ENCODE data around the gene C2orf76. TPM values are rescaled to one million over a fixed set of nuclear protein-coding genes. Genes with fewer than 3 reads are reported as not detected.

Gene C2orf76
- total RNA-seq, 6 experiments from 2014 or later: 6.6 to 10.5 (median 8.9) TPM

DNA sequence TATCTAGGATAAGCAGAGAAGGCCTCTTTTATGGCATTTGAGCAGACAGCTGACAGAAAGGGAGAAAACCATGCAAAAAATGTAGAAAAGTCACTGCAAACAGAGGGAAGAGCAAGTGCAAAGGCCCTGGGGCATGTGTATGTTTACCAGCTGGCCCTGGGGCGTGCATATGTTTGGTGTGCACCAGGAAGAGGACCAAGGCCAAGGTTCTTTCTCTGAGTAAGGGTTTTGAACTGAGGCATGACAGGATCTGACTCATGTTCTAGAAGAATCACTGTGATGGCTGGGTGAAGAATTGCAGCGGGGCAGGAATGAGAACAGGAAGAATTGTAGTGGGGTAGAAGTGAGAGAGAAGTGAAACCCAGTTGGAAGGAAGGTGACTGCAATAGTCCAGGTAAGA is 73.4 kb downstream of the C2orf76 start:
- H3K27me3 Mint-ChIP-seq (ENCODE audit: insufficient read depth): peaks cover 7% of the 10 kb centered on the region
- no peak overlapping the region for H3K4me3 Mint-ChIP-seq
- no peaks in the 10 kb centered on the region for H3K9me3 Mint-ChIP-seq
- TF ChIP-seq, protein P1, sequence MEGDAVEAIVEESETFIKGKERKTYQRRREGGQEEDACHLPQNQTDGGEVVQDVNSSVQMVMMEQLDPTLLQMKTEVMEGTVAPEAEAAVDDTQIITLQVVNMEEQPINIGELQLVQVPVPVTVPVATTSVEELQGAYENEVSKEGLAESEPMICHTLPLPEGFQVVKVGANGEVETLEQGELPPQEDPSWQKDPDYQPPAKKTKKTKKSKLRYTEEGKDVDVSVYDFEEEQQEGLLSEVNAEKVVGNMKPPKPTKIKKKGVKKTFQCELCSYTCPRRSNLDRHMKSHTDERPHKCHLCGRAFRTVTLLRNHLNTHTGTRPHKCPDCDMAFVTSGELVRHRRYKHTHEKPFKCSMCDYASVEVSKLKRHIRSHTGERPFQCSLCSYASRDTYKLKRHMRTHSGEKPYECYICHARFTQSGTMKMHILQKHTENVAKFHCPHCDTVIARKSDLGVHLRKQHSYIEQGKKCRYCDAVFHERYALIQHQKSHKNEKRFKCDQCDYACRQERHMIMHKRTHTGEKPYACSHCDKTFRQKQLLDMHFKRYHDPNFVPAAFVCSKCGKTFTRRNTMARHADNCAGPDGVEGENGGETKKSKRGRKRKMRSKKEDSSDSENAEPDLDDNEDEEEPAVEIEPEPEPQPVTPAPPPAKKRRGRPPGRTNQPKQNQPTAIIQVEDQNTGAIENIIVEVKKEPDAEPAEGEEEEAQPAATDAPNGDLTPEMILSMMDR (IDR thresholded peaks at IDR 0.05): no peak
- no peak for DNase-seq
- no peaks in the 10 kb centered on the region for H3K36me3 Mint-ChIP-seq (ENCODE audit: low read depth)
- peaks cover 6% of the 10 kb centered on the region; the same call in 1 of the 2 replicates for H3K4me1 Mint-ChIP-seq (ENCODE audit: low read depth)
- H3K27ac Mint-ChIP-seq: no peak overlapping the region

DNA sequence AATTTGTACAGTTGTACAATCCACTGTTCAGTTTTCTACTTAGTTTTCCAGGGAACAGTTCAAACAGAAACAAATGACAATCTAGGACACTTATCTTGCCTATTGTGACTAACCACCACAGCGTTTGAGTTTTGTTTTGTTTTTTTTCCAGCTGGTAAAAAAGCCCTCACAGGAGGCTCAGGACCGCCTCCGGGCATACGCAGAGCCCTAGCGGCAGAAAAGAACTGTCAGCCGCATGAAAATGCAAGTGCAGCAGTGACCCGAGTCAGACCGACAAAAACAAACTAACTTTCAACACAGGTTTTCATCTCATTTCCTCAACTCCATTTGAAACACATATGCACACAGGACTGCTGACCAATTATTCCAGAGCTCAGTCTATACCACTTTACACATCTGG is 74.4 kb downstream of the C2orf76 start:
- Mint-ChIP-seq H3K36me3 (ENCODE audit: low read depth) (no peaks in the 10 kb centered on the region), H3K4me3 (no peak overlapping the region; the same call in 1 of the 2 replicates), H3K27me3 (ENCODE audit: insufficient read depth) (peaks cover 7% of the 10 kb centered on the region), H3K9me3 (no peaks in the 10 kb centered on the region), H3K4me1 (ENCODE audit: low read depth) (peaks cover 6% of the 10 kb centered on the region; the same call in 1 of the 2 replicates), H3K27ac (no peak overlapping the region)
- DNase-seq: no peak
- TF ChIP-seq, protein P1 (IDR thresholded peaks at IDR 0.05): no peak; the same call in 1 of the 2 replicates

DNA sequence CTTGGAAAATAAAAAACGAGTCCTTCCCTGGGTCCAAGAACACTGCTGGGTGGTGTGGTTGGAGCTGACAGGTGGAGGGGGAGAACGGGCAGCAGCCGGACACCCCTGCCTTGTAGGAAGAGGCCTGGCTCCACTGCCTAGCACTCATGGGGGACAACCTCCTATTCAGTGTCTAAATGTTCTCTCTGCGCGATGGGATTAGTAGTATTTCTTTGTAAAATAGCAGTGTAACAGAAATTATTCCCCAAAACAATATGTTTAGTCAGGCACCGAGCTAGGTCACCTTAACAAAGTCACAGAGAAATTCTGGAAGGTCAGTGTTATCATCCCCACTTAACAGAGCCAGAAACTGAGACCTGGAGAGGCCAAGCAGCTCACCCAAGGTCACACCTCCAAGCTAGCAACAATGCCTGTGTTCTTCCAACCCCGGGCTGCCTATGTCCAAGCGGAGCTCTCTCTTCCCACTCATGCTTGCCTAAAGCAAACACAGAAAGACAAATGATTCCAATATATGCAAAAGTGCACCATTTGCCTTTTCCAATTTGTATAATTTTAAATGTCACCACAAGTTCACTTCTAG is 75.0 kb downstream of the C2orf76 start:
- no peak overlapping the region for H3K27ac Mint-ChIP-seq

DNA sequence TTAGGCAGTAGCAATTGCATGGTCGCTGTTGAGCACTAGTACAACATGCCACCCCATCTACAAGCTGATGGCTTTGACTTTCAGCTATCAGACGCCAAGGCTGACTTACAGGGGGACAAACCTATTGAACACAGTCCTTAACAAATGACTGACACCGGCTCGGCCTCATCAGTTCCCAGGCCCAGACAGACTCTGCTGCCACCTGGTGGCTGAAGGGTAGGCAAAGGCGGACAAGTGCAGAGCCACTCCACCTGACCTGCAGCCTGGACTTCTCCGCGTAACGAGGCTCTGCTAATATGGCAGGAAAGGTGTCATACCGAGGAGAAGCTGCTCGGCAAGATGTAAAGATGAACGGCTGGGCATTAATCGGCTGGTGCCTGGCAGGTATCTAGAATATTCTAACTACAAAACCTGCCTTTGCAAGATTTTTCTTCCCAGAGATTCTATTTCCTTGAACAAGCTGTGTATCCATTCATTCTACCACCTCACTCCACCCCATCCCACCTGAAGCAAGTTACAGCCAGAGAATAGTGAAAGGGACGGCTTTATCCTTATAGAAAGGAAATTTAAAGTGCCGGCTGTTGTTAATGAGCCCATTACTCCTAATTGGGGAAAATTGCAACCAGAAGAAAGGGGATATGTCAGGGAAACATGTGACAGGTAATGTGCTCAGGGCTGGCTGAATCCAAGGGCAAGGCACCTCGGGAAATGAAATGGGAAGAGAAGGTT is 75.6 kb downstream of the C2orf76 start:
- no peak overlapping the region for H3K4me3 Mint-ChIP-seq
- peaks cover 6% of the 10 kb centered on the region; the same call in 1 of the 2 replicates for H3K4me1 Mint-ChIP-seq (ENCODE audit: low read depth)
- no peaks in the 10 kb centered on the region for H3K9me3 Mint-ChIP-seq
- TF ChIP-seq, protein P1 (IDR thresholded peaks at IDR 0.05): peak; percentile 91
- peak; percentile 39 for DNase-seq
- no peak overlapping the region for H3K27ac Mint-ChIP-seq
- no peaks in the 10 kb centered on the region for H3K36me3 Mint-ChIP-seq (ENCODE audit: low read depth)
- H3K27me3 Mint-ChIP-seq (ENCODE audit: insufficient read depth): peaks cover 7% of the 10 kb centered on the region

More for the DNA sequence above, 75.0 kb downstream of the C2orf76 start:
- peaks cover 6% of the 10 kb centered on the region; the same call in 1 of the 2 replicates for H3K4me1 Mint-ChIP-seq (ENCODE audit: low read depth)
- no peak for DNase-seq
- peaks cover 7% of the 10 kb centered on the region for H3K27me3 Mint-ChIP-seq (ENCODE audit: insufficient read depth)
- H3K4me3 Mint-ChIP-seq: no peak overlapping the region
- TF ChIP-seq, protein P1 (IDR thresholded peaks at IDR 0.05): no peak
- no peaks in the 10 kb centered on the region for H3K36me3 Mint-ChIP-seq (ENCODE audit: low read depth)
- no peaks in the 10 kb centered on the region for H3K9me3 Mint-ChIP-seq

DNA sequence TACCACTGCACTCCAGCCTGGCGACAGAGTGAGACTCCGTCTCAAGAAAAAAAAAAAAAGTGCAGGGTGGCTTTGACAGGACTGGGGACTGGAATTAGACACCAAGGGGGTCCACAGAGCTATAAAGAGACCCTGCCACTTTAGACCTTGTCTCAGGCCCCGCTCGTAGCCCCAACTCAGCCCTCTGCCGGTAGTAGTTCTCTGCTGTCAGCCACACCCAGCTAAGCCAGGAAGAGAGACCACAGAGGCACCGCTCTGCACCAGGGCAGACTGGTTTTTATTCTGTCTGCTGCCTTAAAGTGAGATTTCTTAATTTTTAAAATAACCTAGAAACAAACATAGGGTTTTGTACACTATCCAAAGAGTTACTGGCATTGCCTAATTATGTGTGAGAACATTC is 77.0 kb downstream of the C2orf76 start:
- Mint-ChIP-seq H3K9me3 (no peaks in the 10 kb centered on the region), H3K4me1 (ENCODE audit: low read depth) (peaks cover 7% of the 10 kb centered on the region), H3K27ac (no peak overlapping the region), H3K36me3 (ENCODE audit: low read depth) (no peaks in the 10 kb centered on the region), H3K4me3 (no peak overlapping the region), H3K27me3 (ENCODE audit: insufficient read depth) (peaks cover 7% of the 10 kb centered on the region)
- no peak for DNase-seq
- TF ChIP-seq, protein P1 (IDR thresholded peaks at IDR 0.05): no peak
